HG02642 (cell line): ENCODE measurements around the gene NDUFAF7.
"Not testable (repeated sequence)": the region's sequence is repeated elsewhere in the genome, so short reads cannot be mapped to it uniquely, and the experiment has no call there.

Source experiments
- ATAC-seq: cut with Tn5 transposase; IDR thresholded peaks from one replicate; pipeline ENCODE4 v1.9.1; 2021; ENCODE audit warnings: mild to moderate bottlenecking; ENCODE audit not compliant: unreplicated experiment, poor library complexity

Gene NDUFAF7

GRCh38 chr2:37274359-37274965, 43.0 kb downstream of the NDUFAF7 start:
- ATAC-seq: no peak

DNA sequence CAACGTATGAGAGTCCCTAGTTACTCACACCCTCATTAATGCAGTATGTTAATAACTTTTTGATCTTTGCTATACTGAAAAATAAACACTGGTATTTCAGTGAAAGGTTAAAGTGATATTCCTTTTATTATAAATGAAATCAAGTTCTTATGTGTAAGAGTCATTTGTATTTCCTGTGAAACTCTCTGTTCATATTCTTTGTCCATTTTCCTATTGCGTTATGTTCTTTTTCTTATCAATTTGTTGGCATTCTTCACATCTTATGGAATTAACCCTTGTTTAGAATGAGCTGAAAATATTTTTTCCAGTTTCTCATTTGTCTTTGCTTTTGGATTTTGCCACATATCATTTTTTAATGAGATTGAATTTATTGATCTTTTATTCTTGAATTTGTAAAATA, 44.8 kb downstream of the NDUFAF7 start:
- ATAC-seq: no peak

GRCh38 chr2:37281916-37282315, 50.5 kb downstream of the NDUFAF7 start:
- ATAC-seq: no peak

- no peak for ATAC-seq
Observed at GRCh38 chr2:37282746-37283145, 51.3 kb downstream of the NDUFAF7 start.

GRCh38 chr2:37283207-37283606, 51.7 kb downstream of the NDUFAF7 start:
- no peak for ATAC-seq

DNA sequence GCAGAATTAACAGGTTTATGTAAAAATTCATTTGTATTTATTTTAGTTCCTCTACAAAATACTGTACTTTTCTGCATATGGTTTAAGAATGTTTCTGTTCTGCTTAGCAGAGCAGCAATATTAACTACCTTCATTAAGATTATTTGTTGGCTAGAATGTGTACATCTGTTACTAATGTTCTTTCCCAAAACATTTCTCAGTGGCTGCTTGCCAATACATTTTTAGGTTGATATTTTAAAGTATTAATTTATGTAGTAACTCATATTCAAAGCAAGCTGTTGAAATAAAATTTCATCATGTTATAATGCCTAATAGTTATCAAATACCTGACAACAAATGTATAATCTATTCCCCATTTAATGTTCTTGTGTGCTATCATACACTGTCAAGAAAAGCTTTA, 52.9 kb downstream of the NDUFAF7 start:
- no peak for ATAC-seq

DNA sequence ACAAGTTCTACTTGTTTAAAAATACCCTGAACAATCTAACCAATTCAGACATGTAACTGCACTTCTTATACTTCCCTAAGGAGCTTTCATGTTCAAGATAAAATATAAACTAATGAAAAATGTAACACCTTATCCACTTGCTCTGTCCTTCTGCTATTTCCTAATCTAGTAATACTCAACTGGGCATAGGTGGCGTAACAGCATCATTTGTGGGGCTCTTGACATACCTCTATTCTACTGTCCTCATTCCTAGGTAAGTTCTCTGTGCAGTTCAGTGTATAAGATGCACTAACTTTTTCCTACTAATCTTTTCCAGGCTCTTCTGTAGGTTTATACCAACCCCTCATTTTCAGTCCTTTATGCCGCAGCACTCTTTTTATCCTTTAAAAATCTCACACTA, 56.5 kb downstream of the NDUFAF7 start:
- ATAC-seq: no peak

DNA sequence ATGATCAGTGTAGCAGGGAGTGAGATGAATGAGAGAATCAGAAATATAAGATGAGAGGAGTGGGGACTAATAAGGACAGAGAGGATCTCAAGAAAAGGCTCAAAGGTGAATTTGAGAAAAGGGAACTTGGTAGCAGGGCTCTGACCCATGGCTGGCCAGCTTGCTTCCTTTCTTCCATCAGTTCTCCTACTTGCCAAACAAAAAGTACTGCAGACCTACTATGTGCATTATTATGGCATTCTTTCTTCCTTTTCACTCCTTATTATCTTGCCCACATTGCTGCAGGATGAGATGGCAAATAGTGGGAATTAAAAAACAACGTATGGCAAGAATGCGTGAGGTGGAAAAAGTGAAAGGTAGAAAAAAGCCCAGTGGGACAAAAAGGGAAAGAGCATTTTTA, 60.2 kb downstream of the NDUFAF7 start:
- ATAC-seq: no peak

- not testable (repeated sequence) for ATAC-seq
Observed at GRCh38 chr2:37294858-37295257, 63.4 kb downstream of the NDUFAF7 start.

- no peak for ATAC-seq
Observed at GRCh38 chr2:37295469-37296073, 64.1 kb downstream of the NDUFAF7 start.

DNA sequence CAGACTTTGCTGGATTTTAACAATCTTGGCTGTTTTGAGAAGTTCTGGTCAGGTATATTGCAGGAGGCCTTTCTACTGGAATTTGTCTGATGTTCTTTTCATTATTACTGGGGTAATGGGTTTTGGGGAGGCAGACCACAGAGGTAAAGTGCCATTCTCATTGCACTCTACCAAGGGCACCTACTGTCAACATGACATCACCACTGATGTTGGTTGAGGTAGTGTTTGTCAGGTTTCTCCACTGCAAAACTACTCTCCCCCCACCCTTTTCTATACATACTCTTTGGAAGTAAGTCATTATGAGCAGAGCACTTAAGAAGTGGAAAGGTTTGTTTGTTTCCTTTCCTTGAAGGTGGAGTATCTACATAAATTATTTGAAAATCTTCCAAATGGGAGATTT, 66.2 kb downstream of the NDUFAF7 start:
- ATAC-seq: no peak
